SU-DHL-6 (cell line): ENCODE results near the gene PDE6A.
"Not testable (repeated sequence)": the region's sequence is repeated elsewhere in the genome, so short reads cannot be mapped to it uniquely, and the experiment has no call there.

ENCODE experiments used
- H2AFZ ChIP-seq: fragments of 200-600 bp; sonication (generic); 2 replicates; pipeline ENCODE4 v1.6.1; 2014; ENCODE audit warnings: low read depth, mild to moderate bottlenecking, moderate library complexity, mixed read lengths, antibody characterized with exemption, low read length; ENCODE audit not compliant: severe bottlenecking
- H3F3A ChIP-seq: fragments of 200-600 bp; shearing (Covaris generic); 2 replicates; pipeline ENCODE4 v1.6.0; 2016; ENCODE audit warnings: antibody characterized with exemption, mild to moderate bottlenecking; ENCODE audit not compliant: insufficient read depth
- H3K27ac ChIP-seq: fragments of 200-600 bp; sonication (generic); 2 replicates; pipeline ENCODE4 v1.5.1; 2016; ENCODE audit warnings: low read depth, mild to moderate bottlenecking, low read length, moderate library complexity, mixed read lengths
- H3K27me3 ChIP-seq: fragments of 200-600 bp; sonication (generic), shearing (Covaris generic); 2 replicates; pipeline ENCODE4 v1.6.0; 2014; ENCODE audit warnings: mild to moderate bottlenecking, low read length
- H3K36me3 ChIP-seq: fragments of 200-600 bp; sonication (generic); 2 replicates; pipeline ENCODE4 v1.6.1; 2014; ENCODE audit warnings: mild to moderate bottlenecking, low read length, mixed read lengths
- H3K4me2 ChIP-seq: fragments of 300-600, 200-600 bp; shearing (Covaris generic), sonication (generic); 2 replicates; pipeline ENCODE4 v1.6.0; 2014; ENCODE audit warnings: low read length, low read depth, mild to moderate bottlenecking; ENCODE audit not compliant: poor library complexity, severe bottlenecking
- H3K4me3 ChIP-seq: fragments of 200-600 bp; sonication (generic); 2 replicates; pipeline ENCODE4 v1.5.1; 2014; ENCODE audit warnings: antibody characterized with exemption, low read length, mild to moderate bottlenecking, mixed read lengths; ENCODE audit not compliant: insufficient read depth, poor library complexity, severe bottlenecking
- H3K79me2 ChIP-seq: fragments of 200-600 bp; sonication (generic); 2 replicates; pipeline ENCODE4 v1.6.1; 2014; ENCODE audit warnings: mild to moderate bottlenecking, low read length, moderate library complexity; ENCODE audit not compliant: insufficient read depth
- H3K9ac ChIP-seq: fragments of 200-600 bp; sonication (generic); 2 replicates; pipeline ENCODE4 v1.7.0; 2014; ENCODE audit warnings: mild to moderate bottlenecking, low read length
- H3K9me2 ChIP-seq: fragments of 200-600 bp; sonication (generic); replicated peaks from 2 replicates; pipeline ENCODE4 v1.6.1; 2014; ENCODE audit warnings: low read length; ENCODE audit not compliant: insufficient read depth
- H3K9me3 ChIP-seq: fragments of 200-600 bp; sonication (generic); 2 replicates; pipeline ENCODE4 v1.6.1; 2014; ENCODE audit warnings: low read length, mixed read lengths; ENCODE audit not compliant: insufficient read depth
- H4K20me1 ChIP-seq: fragments of 200-600 bp; sonication (generic); 2 replicates; pipeline ENCODE4 v1.6.1; 2014; ENCODE audit warnings: low read depth, mild to moderate bottlenecking, antibody characterized with exemption, low read length, moderate library complexity, mixed read lengths
- CTCF ChIP-seq: fragments of 200-600 bp; sonication (generic); IDR thresholded peaks from one replicate; pipeline ENCODE4 v1.5.1; 2017; ENCODE audit warnings: antibody characterized with exemption, mild to moderate bottlenecking, low read length, moderate library complexity; ENCODE audit not compliant: insufficient read depth, poor library complexity, severe bottlenecking
- EZH2phosphoT487 ChIP-seq: fragments of 200-600 bp; sonication (generic), shearing (Covaris generic); conservative IDR thresholded peaks from 2 replicates; pipeline ENCODE4 v1.6.1; 2018; ENCODE audit warnings: mild to moderate bottlenecking, antibody characterized with exemption, low read length, moderate library complexity, mixed read lengths

Gene PDE6A

GRCh38 chr5:149883550-149883949 is 61.0 kb downstream of the PDE6A start:
- Histone ChIP-seq H3K36me3 (no peaks in the 10 kb centered on the region), H3K27me3 (no peaks in the 10 kb centered on the region), H3K9me3 (no peaks in the 10 kb centered on the region), H3K27ac (no peak overlapping the region), H3K9ac (no peak overlapping the region), H3F3A (no peaks in the 10 kb centered on the region), H3K79me2 (no peaks in the 10 kb centered on the region), H4K20me1 (no peaks in the 10 kb centered on the region), H3K4me3 (no peak overlapping the region), H3K4me2 (no peak overlapping the region), H3K9me2 (no peaks in the 10 kb centered on the region), H2AFZ (no peak overlapping the region)
- TF ChIP-seq CTCF (no peak), EZH2phosphoT487 (no peak)

- H3K9me3 ChIP-seq, H2AFZ ChIP-seq, H3F3A ChIP-seq, H3K9ac ChIP-seq, H3K9me2 ChIP-seq, H3K4me2 ChIP-seq, H3K27me3 ChIP-seq, H4K20me1 ChIP-seq, H3K79me2 ChIP-seq, H3K36me3 ChIP-seq, H3K4me3 ChIP-seq, H3K27ac ChIP-seq: not testable (repeated sequence)
Observed at GRCh38 chr5:149882633-149883032, 62.0 kb downstream of the PDE6A start.

GRCh38 chr5:149881874-149882273 is 62.7 kb downstream of the PDE6A start:
- no peak overlapping the region for H3K4me3 ChIP-seq
- H3F3A ChIP-seq, result no peaks in the 10 kb centered on the region
- H3K9me2 ChIP-seq, result no peaks in the 10 kb centered on the region
- H3K4me2 ChIP-seq, result no peak overlapping the region
- H3K36me3 ChIP-seq, result no peaks in the 10 kb centered on the region
- TF ChIP-seq EZH2phosphoT487 (no peak), CTCF (no peak)
- no peaks in the 10 kb centered on the region for H3K79me2 ChIP-seq
- H3K27me3 ChIP-seq, result no peaks in the 10 kb centered on the region
- H3K27ac ChIP-seq, result no peak overlapping the region
- H3K9ac ChIP-seq, result no peak overlapping the region
- H3K9me3 ChIP-seq, result no peaks in the 10 kb centered on the region
- no peak overlapping the region for H2AFZ ChIP-seq
- no peaks in the 10 kb centered on the region for H4K20me1 ChIP-seq

GRCh38 chr5:149881069-149881622 is 63.4 kb downstream of the PDE6A start:
- Histone ChIP-seq H3K4me3 (no peak overlapping the region), H2AFZ (no peak overlapping the region), H3K9me2 (no peaks in the 10 kb centered on the region), H3K79me2 (no peaks in the 10 kb centered on the region), H3K27me3 (no peaks in the 10 kb centered on the region), H3K9me3 (no peaks in the 10 kb centered on the region), H3K9ac (no peak overlapping the region), H3K27ac (no peak overlapping the region), H3K36me3 (no peaks in the 10 kb centered on the region), H4K20me1 (no peaks in the 10 kb centered on the region), H3K4me2 (no peak overlapping the region), H3F3A (no peaks in the 10 kb centered on the region)
- TF ChIP-seq EZH2phosphoT487 (no peak), CTCF (no peak)

- not testable (repeated sequence) for H3F3A ChIP-seq, H3K27me3 ChIP-seq, H3K4me2 ChIP-seq, H3K4me3 ChIP-seq, H3K9me3 ChIP-seq, H3K36me3 ChIP-seq, H3K79me2 ChIP-seq, H3K9ac ChIP-seq, H4K20me1 ChIP-seq, H3K9me2 ChIP-seq, H3K27ac ChIP-seq, H2AFZ ChIP-seq
Observed at GRCh38 chr5:149879593-149879992, 65.0 kb downstream of the PDE6A start.
